Activated T-helper 1 cell treated with anti-CD3 and anti-CD28 coated beads, Interleukin-12 subunit alpha, Interleukin-12 subunit beta, Interleukin-2, Interleukin-4 antibody, amounts not matched to agents 30 ng/mL and 10 ng/mL and 1 ng/mL, durations not matched to agents 14 hours and 24 hours and 36 hours (primary cell): Measurements from ENCODE around the gene ETV5. TPM values are rescaled to one million over a fixed set of nuclear protein-coding genes. Genes with fewer than 3 reads are reported as not detected.

Source experiments
- DNase-seq: peaks from one replicate; pipeline ENCODE4 v3.0.0; 2021; ENCODE audit warnings: low spot score
- H3K27ac Mint-ChIP-seq: one replicate; pipeline ENCODE4 v1.8.0; 2021; ENCODE audit warnings: mild to moderate bottlenecking, mixed read lengths
- H3K27me3 Mint-ChIP-seq: one replicate; pipeline ENCODE4 v1.8.0; 2022; ENCODE audit warnings: mild to moderate bottlenecking, moderate library complexity, mixed read lengths; ENCODE audit not compliant: insufficient read depth
- H3K36me3 Mint-ChIP-seq: one replicate; pipeline ENCODE4 v1.8.0; 2021; ENCODE audit warnings: low read depth, mixed read lengths
- H3K4me1 Mint-ChIP-seq: one replicate; pipeline ENCODE4 v1.8.0; 2021; ENCODE audit warnings: low read depth, mixed read lengths
- H3K4me3 Mint-ChIP-seq: one replicate; pipeline ENCODE4 v1.8.0; 2021; ENCODE audit warnings: mild to moderate bottlenecking, moderate library complexity, mixed read lengths
- H3K9me3 Mint-ChIP-seq: one replicate; pipeline ENCODE4 v1.8.0; 2021; ENCODE audit warnings: mixed read lengths
- intact Hi-C: fragments of 100-400 bp; cut with micrococcal nuclease; formaldehyde crosslinking; loops from one replicate; pipeline ENCODE4 v1.15.1; 2024
- total RNA-seq: library from RNA; stranded (reverse); gene quantifications from 2 replicates; pipeline ENCODE4 v1.2.3, GENCODE V29; 2022

The ETV5 gene
- total RNA-seq, 1 donor from 2014 or later: 3.3 TPM

DNA sequence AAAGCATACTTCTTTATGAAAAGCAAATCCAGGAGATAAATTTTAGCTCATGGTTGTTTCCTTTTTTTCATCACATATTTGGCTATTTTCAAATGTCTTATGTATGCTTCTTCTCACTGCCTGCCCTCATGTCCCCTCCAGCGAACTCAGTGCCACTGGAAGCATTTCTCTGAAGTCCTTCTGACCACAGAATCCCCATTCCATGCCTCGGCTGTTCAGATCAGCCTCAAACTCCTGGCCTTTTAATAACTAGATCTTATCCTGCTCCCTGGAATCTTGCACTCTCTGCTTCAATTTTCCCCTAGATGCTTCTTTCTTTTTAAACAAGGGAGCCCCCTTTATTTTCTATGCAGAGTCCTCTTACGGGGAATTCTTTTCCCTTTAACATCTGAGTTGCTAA lies 10.1 kb downstream of the ETV5 start:
- Mint-ChIP-seq H3K9me3 (no peaks in the 10 kb centered on the region), H3K4me1 (peaks cover 5% of the 10 kb centered on the region), H3K27ac (no peak overlapping the region), H3K36me3 (peaks cover 2% of the 10 kb centered on the region), H3K4me3 (no peak overlapping the region), H3K27me3 (peaks cover 70% of the 10 kb centered on the region)
- intact Hi-C loops: no loop called here
- no peak for DNase-seq

- Mint-ChIP-seq H3K9me3 (no peaks in the 10 kb centered on the region), H3K27ac (no peak overlapping the region), H3K4me3 (no peak overlapping the region), H3K27me3 (peaks cover 66% of the 10 kb centered on the region), H3K4me1 (peaks cover 5% of the 10 kb centered on the region), H3K36me3 (peaks cover 2% of the 10 kb centered on the region)
- intact Hi-C loops: no loop called here
- no peak for DNase-seq
These were observed 11.0 kb downstream of the ETV5 start for GRCh38 chr3:186097663-186098451.

DNA sequence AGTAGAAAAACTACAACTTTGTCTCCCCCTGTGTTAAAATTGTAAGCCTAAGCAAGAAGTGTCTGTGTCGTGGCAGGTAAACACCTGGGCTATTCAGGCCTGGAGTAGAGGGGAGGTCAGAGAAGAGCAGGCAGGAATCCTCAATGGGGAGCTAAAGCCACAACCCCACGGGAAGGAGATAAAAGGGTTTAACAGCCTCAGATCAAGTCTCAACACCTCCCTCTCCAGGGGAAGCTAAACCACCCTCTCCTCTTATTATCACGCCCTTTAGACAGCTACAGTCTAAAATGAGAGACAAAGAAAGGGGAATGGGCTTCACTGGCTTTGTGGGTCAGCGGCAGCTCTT lies 11.6 kb downstream of the ETV5 start:
- Mint-ChIP-seq H3K36me3 (peaks cover 2% of the 10 kb centered on the region), H3K27me3 (peaks cover 63% of the 10 kb centered on the region), H3K4me1 (peaks cover 5% of the 10 kb centered on the region), H3K9me3 (no peaks in the 10 kb centered on the region), H3K4me3 (no peak overlapping the region), H3K27ac (no peak overlapping the region)
- no peak for DNase-seq
- intact Hi-C loops: no loop called here

DNA sequence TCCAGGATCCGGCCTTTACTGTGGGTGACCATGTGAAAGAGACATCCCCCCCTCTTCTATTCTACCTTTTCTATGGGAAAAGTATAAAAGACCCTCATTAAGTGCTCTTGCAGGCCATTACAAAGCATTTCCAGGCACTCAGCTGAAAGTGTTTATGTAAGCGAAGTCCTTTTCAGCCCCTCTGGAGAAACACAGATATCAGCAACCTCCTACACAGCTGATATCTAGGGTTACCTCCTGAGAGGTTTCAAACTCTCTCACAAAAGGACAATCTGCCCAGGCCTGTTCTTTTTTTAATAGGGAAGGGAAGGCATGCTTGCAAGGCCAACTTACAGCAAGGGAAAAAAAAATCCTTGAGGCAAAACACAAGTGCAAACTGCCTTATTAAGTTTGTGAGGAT lies 12.6 kb downstream of the ETV5 start:
- no peak overlapping the region for H3K27ac Mint-ChIP-seq
- peaks cover 65% of the 10 kb centered on the region for H3K27me3 Mint-ChIP-seq
- intact Hi-C loops: no loop called here
- no peaks in the 10 kb centered on the region for H3K36me3 Mint-ChIP-seq
- H3K4me1 Mint-ChIP-seq: peaks cover 5% of the 10 kb centered on the region
- no peak for DNase-seq
- H3K4me3 Mint-ChIP-seq: no peak overlapping the region
- no peaks in the 10 kb centered on the region for H3K9me3 Mint-ChIP-seq

GRCh38 chr3:186095561-186096081 lies 13.3 kb downstream of the ETV5 start:
- Mint-ChIP-seq H3K4me3 (no peak overlapping the region), H3K36me3 (no peaks in the 10 kb centered on the region), H3K27ac (no peak overlapping the region), H3K4me1 (peaks cover 5% of the 10 kb centered on the region), H3K27me3 (peaks cover 66% of the 10 kb centered on the region), H3K9me3 (no peaks in the 10 kb centered on the region)
- DNase-seq: no peak
- intact Hi-C loops: no loop called here

DNA sequence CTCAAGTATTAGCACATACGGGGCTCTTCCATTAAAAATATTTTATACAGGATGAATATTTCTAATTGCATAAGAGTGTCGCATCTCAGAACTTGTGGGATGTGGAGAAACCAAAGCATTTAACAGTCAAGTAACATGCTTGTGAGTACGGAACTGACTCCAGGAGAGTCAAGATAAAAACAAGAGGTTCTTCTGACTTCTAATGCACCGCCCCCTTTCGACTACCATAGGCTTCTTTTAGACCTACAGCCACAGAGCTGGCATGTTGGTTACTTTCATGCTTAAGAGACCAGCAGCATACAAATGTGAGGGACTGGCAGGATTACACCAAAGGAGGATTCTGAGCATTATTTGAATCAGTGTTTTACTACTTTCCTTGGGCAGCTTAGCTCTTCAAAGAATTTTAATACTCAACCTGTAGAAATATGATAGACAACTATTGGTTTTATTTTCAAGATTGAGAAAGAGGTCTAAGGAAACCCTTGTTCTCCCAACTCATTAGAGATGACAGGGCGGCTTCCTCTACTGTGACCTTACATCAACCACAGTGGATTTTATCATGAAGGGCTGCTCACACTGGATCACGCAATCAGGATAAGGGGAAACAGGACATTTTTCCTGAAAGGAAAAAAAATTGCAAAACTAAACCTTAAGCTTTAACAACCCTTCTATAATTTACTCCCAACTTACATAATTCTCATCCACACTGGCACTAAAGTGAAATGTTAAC lies 14.0 kb downstream of the ETV5 start:
- no peaks in the 10 kb centered on the region for H3K9me3 Mint-ChIP-seq
- H3K36me3 Mint-ChIP-seq: no peaks in the 10 kb centered on the region
- no peak overlapping the region for H3K4me3 Mint-ChIP-seq
- no peak overlapping the region for H3K27ac Mint-ChIP-seq
- H3K27me3 Mint-ChIP-seq: peaks cover 59% of the 10 kb centered on the region
- H3K4me1 Mint-ChIP-seq: peaks cover 5% of the 10 kb centered on the region
- no peak for DNase-seq
- intact Hi-C loops: no loop called here

- Mint-ChIP-seq H3K27me3 (peaks cover 59% of the 10 kb centered on the region), H3K9me3 (no peaks in the 10 kb centered on the region), H3K4me1 (peaks cover 5% of the 10 kb centered on the region), H3K27ac (no peak overlapping the region), H3K36me3 (no peaks in the 10 kb centered on the region), H3K4me3 (no peak overlapping the region)
- DNase-seq: no peak
- intact Hi-C loops: no loop called here
These were observed 14.6 kb downstream of the ETV5 start for GRCh38 chr3:186094271-186094670.

DNA sequence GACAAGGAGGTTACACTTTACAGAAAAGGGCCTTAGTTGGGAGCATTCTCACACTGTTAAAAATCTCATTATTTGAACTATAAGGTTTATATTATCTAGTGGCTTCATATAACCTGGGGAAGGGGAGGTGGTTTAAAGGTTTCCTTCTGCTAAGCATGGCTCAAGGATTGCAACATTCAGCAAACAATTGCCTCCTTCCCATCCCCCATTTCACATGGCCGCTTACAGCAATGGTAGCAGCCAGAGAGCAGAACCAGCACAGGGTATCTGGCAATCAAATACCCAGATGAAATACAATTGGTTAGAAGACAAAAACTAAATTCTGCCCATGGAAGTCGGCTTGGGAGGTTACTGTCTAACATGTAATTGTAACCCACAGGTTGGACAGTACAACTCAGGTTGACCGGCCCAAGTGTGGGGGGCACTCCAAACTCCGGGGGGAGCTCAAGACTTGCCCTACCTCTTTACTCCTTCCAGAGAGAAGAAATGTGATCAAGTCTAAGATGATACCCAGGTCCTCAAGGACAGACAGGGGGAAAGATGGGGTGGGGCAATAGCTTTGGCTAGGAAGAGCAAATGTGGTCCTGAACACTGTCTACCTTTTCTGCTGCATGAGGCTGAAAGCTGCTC lies 15.5 kb downstream of the ETV5 start:
- no peak for DNase-seq
- no peak overlapping the region for H3K4me3 Mint-ChIP-seq
- no peaks in the 10 kb centered on the region for H3K9me3 Mint-ChIP-seq
- H3K36me3 Mint-ChIP-seq: no peaks in the 10 kb centered on the region
- peaks cover 60% of the 10 kb centered on the region for H3K27me3 Mint-ChIP-seq
- no peak overlapping the region for H3K27ac Mint-ChIP-seq
- intact Hi-C loops: no loop called here
- H3K4me1 Mint-ChIP-seq: peaks cover 5% of the 10 kb centered on the region

DNA sequence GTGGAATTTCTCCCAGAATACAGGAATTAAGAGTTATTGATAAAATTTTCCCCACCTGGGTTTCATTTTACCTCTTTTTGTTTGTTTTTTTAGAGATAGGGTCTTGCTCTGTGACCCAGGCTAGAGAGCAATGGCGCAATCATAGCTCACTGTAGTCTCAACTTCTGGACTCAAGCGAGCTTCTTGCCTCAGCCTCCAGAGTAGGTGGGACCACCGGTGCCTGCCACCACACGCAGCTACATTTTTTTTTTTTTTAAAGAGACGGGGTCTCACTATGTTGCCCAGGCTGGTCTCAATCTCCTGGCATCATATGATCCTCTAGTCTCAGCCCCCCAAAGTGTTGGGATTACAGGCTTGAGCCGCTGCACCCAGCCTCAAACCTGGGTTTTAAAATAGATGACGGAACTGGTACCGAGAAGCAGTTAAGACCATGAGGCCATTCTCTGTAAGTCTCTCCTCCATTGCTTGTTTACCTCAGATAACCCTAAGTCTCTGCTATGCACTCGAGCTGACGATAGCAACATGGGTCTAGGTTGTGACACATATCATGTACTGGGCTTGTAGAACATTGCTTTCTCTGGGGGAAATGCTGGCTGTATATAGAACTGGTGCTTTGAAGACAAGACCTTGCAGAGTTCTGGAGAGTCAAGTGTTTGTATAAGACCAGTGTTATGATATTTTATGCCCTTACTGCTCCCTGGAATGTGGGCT lies 16.4 kb downstream of the ETV5 start:
- Mint-ChIP-seq H3K4me1 (no peaks in the 10 kb centered on the region), H3K27me3 (peaks cover 58% of the 10 kb centered on the region), H3K36me3 (no peaks in the 10 kb centered on the region), H3K27ac (no peak overlapping the region), H3K9me3 (no peaks in the 10 kb centered on the region), H3K4me3 (no peak overlapping the region)
- DNase-seq: no peak
- intact Hi-C loops: no loop called here

DNA sequence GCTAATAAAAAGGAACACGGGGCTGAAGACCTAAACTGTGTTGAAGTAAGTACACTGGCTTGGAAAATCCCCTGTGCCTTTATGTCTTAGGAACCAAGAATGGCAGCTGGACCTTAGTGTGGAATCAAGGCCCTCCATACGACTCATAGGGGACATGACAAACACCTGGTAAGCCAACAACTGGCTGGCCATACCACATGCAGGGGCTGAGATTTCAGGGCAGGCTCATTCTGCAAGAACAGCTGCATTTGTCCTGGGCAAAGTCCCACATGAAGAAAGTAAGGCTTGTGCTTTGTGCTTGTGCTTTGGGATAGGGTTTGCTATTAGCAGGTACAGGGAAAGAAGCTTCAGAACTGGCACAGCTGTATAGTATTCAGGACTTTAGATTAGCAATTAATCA lies 18.0 kb downstream of the ETV5 start:
- H3K4me3 Mint-ChIP-seq: no peak overlapping the region
- intact Hi-C loops: no loop called here
- no peak for DNase-seq
- H3K4me1 Mint-ChIP-seq: no peaks in the 10 kb centered on the region
- no peaks in the 10 kb centered on the region for H3K9me3 Mint-ChIP-seq
- H3K27me3 Mint-ChIP-seq: peaks cover 49% of the 10 kb centered on the region
- no peaks in the 10 kb centered on the region for H3K36me3 Mint-ChIP-seq
- no peak overlapping the region for H3K27ac Mint-ChIP-seq

DNA sequence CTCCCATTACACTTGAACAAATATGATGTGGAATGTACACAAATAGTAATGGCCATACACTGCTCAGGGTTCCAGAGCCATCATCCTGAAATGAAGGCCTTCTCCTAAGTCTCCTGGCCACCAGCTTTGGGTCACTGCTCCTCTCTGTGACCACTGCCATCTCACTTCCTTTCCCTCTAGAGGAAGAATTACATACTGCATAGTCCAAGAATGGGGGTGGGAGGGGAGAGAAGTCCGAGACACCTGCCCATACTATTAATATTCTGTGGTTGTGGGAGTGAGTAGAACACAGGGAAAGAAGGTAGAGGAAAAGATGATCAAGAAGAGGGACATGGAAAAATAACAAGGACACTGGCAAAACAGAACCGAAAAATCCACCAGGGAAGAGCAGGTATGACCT lies 20.6 kb downstream of the ETV5 start:
- no peak overlapping the region for H3K4me3 Mint-ChIP-seq
- H3K36me3 Mint-ChIP-seq: no peaks in the 10 kb centered on the region
- no peaks in the 10 kb centered on the region for H3K4me1 Mint-ChIP-seq
- H3K27ac Mint-ChIP-seq: no peak overlapping the region
- peaks cover 37% of the 10 kb centered on the region for H3K27me3 Mint-ChIP-seq
- no peaks in the 10 kb centered on the region for H3K9me3 Mint-ChIP-seq
- intact Hi-C loops: no loop called here
- no peak for DNase-seq

GRCh38 chr3:186084264-186084663 lies 24.6 kb downstream of the ETV5 start:
- no peaks in the 10 kb centered on the region for H3K4me1 Mint-ChIP-seq
- no peak overlapping the region for H3K27ac Mint-ChIP-seq
- DNase-seq: no peak
- H3K27me3 Mint-ChIP-seq: peaks cover 27% of the 10 kb centered on the region
- H3K9me3 Mint-ChIP-seq: no peaks in the 10 kb centered on the region
- intact Hi-C loops: no loop called here
- no peaks in the 10 kb centered on the region for H3K36me3 Mint-ChIP-seq
- H3K4me3 Mint-ChIP-seq: no peak overlapping the region

DNA sequence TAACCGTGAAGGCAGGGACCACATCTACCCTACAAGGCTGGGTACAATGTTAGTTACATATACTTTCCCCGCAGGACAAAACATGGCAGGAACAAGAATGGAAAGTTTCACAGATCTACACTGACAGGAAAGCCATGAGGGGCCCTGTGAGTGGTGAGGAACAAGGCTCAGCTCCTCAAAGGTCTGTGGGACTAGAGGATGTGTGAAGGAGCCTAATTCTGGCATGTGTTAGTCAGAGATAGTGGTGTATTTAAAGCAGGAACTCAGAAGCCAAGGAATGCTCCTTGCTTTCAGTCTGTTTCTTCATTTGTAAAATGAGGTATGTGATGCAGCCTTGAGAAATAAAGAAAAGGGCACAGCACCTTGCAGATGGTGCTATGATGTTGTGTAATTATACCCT lies 25.1 kb downstream of the ETV5 start:
- Mint-ChIP-seq H3K36me3 (no peaks in the 10 kb centered on the region), H3K4me3 (no peak overlapping the region), H3K27ac (no peak overlapping the region), H3K9me3 (no peaks in the 10 kb centered on the region), H3K4me1 (no peaks in the 10 kb centered on the region), H3K27me3 (peaks cover 21% of the 10 kb centered on the region)
- intact Hi-C loops: no loop called here
- DNase-seq: no peak
